PFSK-1 (cell line): ENCODE measurements around the gene YBEY.

Experiments
- SIN3A ChIP-seq: IDR thresholded peaks from 2 replicates; pipeline ENCODE4 v1.6.1; 2012; ENCODE audit warnings: mild to moderate bottlenecking, low read length, moderate library complexity, borderline replicate concordance; ENCODE audit not compliant: insufficient read depth
- TAF1 ChIP-seq: IDR thresholded peaks from 2 replicates; pipeline ENCODE4 v1.6.1; 2012; ENCODE audit warnings: low read length, control low read depth, borderline replicate concordance; ENCODE audit not compliant: insufficient read depth
- TF ChIP-seq, protein P1 (sequence below), 2 experiments: IDR thresholded peaks; 2 replicates each; pipeline versions ENCODE4 v1.6.1 to v1.8.0; 2011 to 2012; ENCODE audit warnings: low read depth in 2 of 2, low read length in 2 of 2, control low read depth in 1 of 2, inconsistent platforms in 1 of 2, mild to moderate bottlenecking in 1 of 2, moderate library complexity in 1 of 2; ENCODE audit not compliant: insufficient read depth in 1 of 2

GRCh38 chr21:46336603-46337002 lies 50.5 kb downstream of the YBEY start:
- TF ChIP-seq, protein P1, sequence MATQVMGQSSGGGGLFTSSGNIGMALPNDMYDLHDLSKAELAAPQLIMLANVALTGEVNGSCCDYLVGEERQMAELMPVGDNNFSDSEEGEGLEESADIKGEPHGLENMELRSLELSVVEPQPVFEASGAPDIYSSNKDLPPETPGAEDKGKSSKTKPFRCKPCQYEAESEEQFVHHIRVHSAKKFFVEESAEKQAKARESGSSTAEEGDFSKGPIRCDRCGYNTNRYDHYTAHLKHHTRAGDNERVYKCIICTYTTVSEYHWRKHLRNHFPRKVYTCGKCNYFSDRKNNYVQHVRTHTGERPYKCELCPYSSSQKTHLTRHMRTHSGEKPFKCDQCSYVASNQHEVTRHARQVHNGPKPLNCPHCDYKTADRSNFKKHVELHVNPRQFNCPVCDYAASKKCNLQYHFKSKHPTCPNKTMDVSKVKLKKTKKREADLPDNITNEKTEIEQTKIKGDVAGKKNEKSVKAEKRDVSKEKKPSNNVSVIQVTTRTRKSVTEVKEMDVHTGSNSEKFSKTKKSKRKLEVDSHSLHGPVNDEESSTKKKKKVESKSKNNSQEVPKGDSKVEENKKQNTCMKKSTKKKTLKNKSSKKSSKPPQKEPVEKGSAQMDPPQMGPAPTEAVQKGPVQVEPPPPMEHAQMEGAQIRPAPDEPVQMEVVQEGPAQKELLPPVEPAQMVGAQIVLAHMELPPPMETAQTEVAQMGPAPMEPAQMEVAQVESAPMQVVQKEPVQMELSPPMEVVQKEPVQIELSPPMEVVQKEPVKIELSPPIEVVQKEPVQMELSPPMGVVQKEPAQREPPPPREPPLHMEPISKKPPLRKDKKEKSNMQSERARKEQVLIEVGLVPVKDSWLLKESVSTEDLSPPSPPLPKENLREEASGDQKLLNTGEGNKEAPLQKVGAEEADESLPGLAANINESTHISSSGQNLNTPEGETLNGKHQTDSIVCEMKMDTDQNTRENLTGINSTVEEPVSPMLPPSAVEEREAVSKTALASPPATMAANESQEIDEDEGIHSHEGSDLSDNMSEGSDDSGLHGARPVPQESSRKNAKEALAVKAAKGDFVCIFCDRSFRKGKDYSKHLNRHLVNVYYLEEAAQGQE (IDR thresholded peaks at IDR 0.05; ENCODE audit: insufficient read depth in 1 of 2, low read depth in 2 of 2, low read length in 2 of 2) = no peak
- no peak for TF ChIP-seq TAF1
- no peak for TF ChIP-seq SIN3A
